Measurements from ENCODE around the gene PRDM15.

The PRDM15 gene

DNA sequence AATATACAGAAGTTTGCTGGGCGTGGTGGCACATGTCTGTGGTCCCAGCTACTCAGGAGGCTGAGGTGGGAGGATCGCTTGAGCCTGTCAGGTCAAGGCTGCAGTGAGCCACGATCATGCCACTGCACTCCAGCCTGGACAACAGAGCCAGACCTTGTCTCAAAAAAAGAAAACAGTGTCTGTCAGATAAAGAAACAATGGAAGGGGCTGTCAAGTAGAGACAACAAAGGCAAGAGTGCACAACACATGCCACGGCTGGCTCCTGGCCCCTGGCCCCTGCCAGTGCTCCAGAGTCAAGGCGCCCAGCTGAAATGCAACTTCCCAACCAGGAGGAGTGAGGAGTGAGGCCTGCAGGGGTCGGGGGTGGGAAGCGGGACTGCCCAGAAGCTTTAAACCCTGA lies 32.6 kb downstream of the PRDM15 start:
- H3K4me2 ChIP-seq (ENCODE audit: low read length): no peak overlapping the region
- no peak overlapping the region for H3K9ac ChIP-seq (ENCODE audit: low read length)
- no peak overlapping the region for H3K27ac ChIP-seq (ENCODE audit: low read length)
- TF ChIP-seq, protein P1, sequence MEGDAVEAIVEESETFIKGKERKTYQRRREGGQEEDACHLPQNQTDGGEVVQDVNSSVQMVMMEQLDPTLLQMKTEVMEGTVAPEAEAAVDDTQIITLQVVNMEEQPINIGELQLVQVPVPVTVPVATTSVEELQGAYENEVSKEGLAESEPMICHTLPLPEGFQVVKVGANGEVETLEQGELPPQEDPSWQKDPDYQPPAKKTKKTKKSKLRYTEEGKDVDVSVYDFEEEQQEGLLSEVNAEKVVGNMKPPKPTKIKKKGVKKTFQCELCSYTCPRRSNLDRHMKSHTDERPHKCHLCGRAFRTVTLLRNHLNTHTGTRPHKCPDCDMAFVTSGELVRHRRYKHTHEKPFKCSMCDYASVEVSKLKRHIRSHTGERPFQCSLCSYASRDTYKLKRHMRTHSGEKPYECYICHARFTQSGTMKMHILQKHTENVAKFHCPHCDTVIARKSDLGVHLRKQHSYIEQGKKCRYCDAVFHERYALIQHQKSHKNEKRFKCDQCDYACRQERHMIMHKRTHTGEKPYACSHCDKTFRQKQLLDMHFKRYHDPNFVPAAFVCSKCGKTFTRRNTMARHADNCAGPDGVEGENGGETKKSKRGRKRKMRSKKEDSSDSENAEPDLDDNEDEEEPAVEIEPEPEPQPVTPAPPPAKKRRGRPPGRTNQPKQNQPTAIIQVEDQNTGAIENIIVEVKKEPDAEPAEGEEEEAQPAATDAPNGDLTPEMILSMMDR (IDR thresholded peaks at IDR 0.05; ENCODE audit: low read depth, low read length): no peak
- no peak for TF ChIP-seq EZH2phosphoT487 (IDR thresholded peaks at IDR 0.05; ENCODE audit: low read depth)
- H4K20me1 ChIP-seq (ENCODE audit: insufficient read depth, low read length): no peaks in the 10 kb centered on the region
- no peaks in the 10 kb centered on the region for H3K79me2 ChIP-seq (ENCODE audit: low read length)
- H3K27me3 ChIP-seq (ENCODE audit: low read depth, low read length): no peaks in the 10 kb centered on the region
- no peaks in the 10 kb centered on the region for H3K9me3 ChIP-seq (ENCODE audit: insufficient read depth, low read length)
- H3K4me1 ChIP-seq (ENCODE audit: low read length): no peaks in the 10 kb centered on the region
- no peak overlapping the region for H2AFZ ChIP-seq (ENCODE audit: low read depth, low read length)
- H3K36me3 ChIP-seq (replicated peaks; ENCODE audit: low read depth, low read length): no peaks in the 10 kb centered on the region
- no peak overlapping the region for H3K4me3 ChIP-seq (ENCODE audit: low read length)

DNA sequence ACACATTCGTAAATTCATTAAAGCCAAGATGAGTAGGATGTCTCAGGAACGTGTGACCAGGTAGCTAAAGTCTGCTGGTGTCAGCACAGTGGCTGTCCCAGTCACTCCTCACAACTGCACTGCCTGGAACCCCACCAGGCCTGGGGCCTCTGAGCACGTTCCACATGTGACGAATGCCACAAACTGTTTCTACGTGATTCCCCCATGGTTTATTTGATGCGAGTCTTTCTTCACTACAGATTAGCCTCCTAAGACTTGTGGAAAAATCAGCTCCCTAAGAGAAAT lies 33.2 kb downstream of the PRDM15 start:
- Histone ChIP-seq H3K79me2 (ENCODE audit: low read length) (no peaks in the 10 kb centered on the region), H3K4me2 (ENCODE audit: low read length) (no peak overlapping the region), H3K27ac (ENCODE audit: low read length) (no peak overlapping the region), H3K27me3 (ENCODE audit: low read depth, low read length) (no peaks in the 10 kb centered on the region), H3K4me1 (ENCODE audit: low read length) (no peaks in the 10 kb centered on the region), H3K9me3 (ENCODE audit: insufficient read depth, low read length) (no peaks in the 10 kb centered on the region), H3K4me3 (ENCODE audit: low read length) (no peak overlapping the region), H3K9ac (ENCODE audit: low read length) (no peak overlapping the region), H3K36me3 (replicated peaks; ENCODE audit: low read depth, low read length) (no peaks in the 10 kb centered on the region), H4K20me1 (ENCODE audit: insufficient read depth, low read length) (no peaks in the 10 kb centered on the region), H2AFZ (ENCODE audit: low read depth, low read length) (no peak overlapping the region)
- TF ChIP-seq EZH2phosphoT487 (IDR thresholded peaks at IDR 0.05; ENCODE audit: low read depth): no peak
- TF ChIP-seq, protein P1 (IDR thresholded peaks at IDR 0.05; ENCODE audit: low read depth, low read length): no peak

DNA sequence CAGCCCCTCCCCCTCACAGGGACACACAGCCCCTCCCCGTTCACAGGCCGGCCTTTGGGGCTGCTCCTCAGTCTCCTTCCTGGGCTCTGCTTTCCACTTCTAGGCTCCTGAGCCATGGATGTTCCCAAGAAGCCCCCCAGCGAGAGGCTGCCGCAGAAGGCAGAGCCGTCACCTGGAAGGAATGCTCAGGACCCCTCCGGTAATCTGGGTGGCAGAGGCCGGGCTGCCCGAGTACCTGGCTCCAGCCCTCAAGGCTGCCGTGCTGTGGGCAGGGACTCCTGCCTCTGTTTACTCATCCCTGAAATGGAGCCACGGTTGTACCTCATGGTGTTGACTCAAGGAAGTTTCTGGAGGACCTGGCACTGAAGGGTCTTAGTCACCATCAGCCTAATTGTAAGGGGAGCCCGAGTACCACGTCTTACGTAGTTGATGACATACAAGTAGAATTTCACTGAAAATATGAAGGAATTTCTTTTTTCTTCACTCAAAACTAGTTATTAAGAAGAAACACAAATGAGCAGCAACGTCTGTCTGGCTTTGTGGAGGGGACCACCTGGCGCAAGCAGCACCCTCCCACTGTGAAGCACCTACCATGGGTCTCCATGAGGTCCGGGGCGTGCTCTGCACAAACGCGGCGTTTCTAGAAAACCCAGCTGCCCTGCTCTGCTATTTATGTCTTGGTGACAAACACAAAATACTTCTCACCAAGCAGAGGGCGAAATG lies 33.7 kb downstream of the PRDM15 start:
- H3K4me1 ChIP-seq (ENCODE audit: low read length): no peaks in the 10 kb centered on the region
- H3K36me3 ChIP-seq (replicated peaks; ENCODE audit: low read depth, low read length): no peaks in the 10 kb centered on the region
- H2AFZ ChIP-seq (ENCODE audit: low read depth, low read length): no peak overlapping the region
- TF ChIP-seq, protein P1 (IDR thresholded peaks at IDR 0.05; ENCODE audit: low read depth, low read length): no peak
- no peak for TF ChIP-seq EZH2phosphoT487 (IDR thresholded peaks at IDR 0.05; ENCODE audit: low read depth)
- no peaks in the 10 kb centered on the region for H3K79me2 ChIP-seq (ENCODE audit: low read length)
- H3K27ac ChIP-seq (ENCODE audit: low read length): no peak overlapping the region
- no peak overlapping the region for H3K9ac ChIP-seq (ENCODE audit: low read length)
- no peak overlapping the region for H3K4me2 ChIP-seq (ENCODE audit: low read length)
- H3K27me3 ChIP-seq (ENCODE audit: low read depth, low read length): no peaks in the 10 kb centered on the region
- no peaks in the 10 kb centered on the region for H3K9me3 ChIP-seq (ENCODE audit: insufficient read depth, low read length)
- H4K20me1 ChIP-seq (ENCODE audit: insufficient read depth, low read length): no peaks in the 10 kb centered on the region
- no peak overlapping the region for H3K4me3 ChIP-seq (ENCODE audit: low read length)

DNA sequence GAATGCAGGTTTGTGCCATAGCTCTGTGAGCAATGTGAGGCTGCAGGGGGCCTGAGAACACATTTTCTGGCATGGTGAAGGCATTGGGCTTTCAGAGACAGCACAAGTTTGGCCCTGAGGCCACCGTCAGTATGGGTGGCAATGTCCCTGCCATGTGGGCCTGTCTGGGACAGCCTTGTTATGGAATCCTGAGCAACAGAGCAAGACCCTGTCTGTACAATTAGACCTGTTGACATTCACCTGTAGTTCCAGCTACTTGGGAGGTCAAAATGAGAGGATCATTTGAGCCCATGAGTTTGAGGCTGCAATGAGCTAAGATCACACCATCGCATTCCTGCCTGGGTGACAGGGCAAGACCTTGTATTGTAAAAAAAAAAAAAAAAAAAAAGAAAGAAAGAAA lies 35.6 kb downstream of the PRDM15 start:
- H3K9ac ChIP-seq (ENCODE audit: low read length): no peak overlapping the region
- no peaks in the 10 kb centered on the region for H3K36me3 ChIP-seq (replicated peaks; ENCODE audit: low read depth, low read length)

More for the DNA sequence above, 35.6 kb downstream of the PRDM15 start:
- TF ChIP-seq, protein P1 (IDR thresholded peaks at IDR 0.05; ENCODE audit: low read depth, low read length): no peak
- TF ChIP-seq EZH2phosphoT487 (IDR thresholded peaks at IDR 0.05; ENCODE audit: low read depth): no peak
- Histone ChIP-seq H3K4me3 (ENCODE audit: low read length) (no peak overlapping the region), H4K20me1 (ENCODE audit: insufficient read depth, low read length) (no peaks in the 10 kb centered on the region), H3K79me2 (ENCODE audit: low read length) (no peaks in the 10 kb centered on the region), H3K4me1 (ENCODE audit: low read length) (no peaks in the 10 kb centered on the region), H3K27me3 (ENCODE audit: low read depth, low read length) (no peaks in the 10 kb centered on the region), H3K27ac (ENCODE audit: low read length) (no peak overlapping the region), H3K9me3 (ENCODE audit: insufficient read depth, low read length) (no peaks in the 10 kb centered on the region), H3K4me2 (ENCODE audit: low read length) (no peak overlapping the region), H2AFZ (ENCODE audit: low read depth, low read length) (no peak overlapping the region)

All from OCI-LY3 (cell line).